Suppressor macrophage (primary cell): ENCODE results near the gene PIEZO1.

Source experiments
- DNase-seq, 4 experiments: peaks; one replicate each; pipeline ENCODE4 v3.0.0-alpha.2; 2020 to 2022

The PIEZO1 gene

DNA sequence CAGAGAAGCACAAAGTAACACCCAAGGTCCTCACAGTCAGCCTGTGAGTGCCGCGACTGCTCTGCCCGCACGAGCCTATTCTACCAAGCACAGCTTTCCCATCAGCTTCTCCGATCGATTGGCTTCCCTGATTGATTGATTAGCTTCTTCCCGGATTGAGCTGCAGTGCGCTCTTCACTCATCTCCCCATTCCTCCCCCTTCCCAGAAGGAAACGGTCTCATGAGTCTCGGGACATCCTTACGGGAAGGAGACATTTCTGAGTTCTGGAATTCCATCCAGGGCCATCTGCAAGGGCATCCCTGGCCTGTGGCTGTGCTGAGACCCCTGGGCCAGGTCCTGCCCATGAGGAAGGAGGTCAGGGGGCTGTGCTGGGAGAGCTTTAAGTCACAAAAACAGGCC, 18.0 kb downstream of the PIEZO1 start:
- no peak for DNase-seq

DNA sequence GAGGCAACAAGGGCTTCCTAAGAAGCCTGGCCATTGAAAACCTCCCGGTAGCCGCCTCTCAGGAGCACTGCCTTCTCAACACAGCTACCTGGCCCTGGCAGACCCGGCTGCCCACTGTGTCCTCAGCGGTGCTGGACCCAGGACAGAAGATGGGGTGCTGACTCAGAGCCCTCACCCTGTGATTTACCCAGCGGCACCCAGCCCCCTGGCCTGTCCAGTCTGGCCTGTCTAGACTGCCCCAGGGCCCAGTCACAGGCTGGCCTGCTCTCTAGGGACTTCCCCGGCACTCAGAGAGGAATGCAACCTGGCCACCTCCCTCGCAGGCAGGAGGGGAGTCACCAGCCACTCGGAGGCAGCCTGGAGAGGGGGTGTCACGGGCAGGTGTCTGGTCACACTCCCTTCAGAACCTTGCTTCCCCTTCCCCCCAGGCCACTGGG, 20.1 kb downstream of the PIEZO1 start:
- DNase-seq, result no peak

DNA sequence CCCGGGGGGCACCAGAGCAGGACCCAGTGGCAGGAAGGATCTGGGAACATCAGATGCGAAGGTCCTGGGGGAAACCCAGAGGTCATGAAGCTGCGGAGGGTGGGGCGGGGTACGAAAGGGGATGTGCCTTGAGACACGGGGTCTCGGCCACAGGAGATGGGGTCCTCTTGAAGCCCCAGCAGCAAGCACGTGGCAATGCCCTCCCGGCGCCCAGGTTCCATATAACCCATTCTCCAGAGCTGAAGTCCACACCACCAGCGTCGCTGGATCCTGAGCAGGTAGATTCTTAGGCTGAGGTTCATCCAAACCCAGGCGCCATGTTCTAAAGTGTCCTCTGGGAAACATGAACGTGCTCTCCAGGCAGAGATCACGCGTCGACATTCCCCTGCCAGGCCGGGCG, 20.9 kb downstream of the PIEZO1 start:
- no peak for DNase-seq

DNA sequence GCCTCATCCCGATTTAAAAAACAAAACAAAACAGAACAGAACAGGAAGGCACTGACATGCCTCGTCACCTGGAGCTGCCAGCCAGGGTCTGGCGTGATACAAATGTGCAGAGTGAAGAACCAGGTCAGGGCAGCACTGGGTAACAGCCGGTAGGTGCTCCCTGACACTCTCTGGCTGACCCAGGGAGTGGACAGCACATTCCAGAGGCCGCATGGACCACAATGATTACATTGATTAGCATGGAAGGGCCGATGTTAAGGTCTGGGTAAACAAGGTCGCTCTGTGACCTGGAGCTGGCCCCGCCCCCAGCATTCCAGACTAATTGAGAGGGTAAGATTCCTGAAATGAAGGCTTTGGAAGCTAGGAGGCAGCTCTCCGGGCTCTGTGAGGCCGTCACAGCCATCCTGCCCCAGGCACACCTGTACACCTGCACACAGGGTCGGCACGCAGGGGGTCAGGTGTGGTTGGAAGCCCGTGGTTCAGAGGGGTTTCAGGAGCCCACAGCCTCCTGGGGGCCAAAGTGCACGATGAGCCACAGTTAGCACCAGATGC, 21.4 kb downstream of the PIEZO1 start:
- no peak for DNase-seq

DNA sequence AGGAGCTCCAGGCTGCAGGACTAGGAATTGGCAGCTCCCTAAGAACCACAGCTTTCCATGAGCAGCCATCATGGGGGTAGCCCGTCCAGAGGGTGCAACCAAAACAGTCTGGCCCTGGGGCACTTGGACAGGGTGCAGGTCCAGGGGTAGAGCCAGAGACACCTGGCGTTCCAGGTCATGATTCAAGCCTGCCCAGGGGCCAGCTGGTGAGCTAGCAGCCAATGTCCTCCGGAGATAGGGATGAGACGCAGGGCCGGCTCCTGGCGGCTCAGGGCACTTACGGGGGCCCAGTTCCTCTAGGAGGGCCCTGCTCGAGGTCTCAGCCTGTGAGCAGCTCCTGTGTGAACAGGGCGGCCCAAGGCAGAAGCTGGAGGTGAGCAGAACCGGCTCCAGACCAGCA, 22.1 kb downstream of the PIEZO1 start:
- DNase-seq, result no peak

DNA sequence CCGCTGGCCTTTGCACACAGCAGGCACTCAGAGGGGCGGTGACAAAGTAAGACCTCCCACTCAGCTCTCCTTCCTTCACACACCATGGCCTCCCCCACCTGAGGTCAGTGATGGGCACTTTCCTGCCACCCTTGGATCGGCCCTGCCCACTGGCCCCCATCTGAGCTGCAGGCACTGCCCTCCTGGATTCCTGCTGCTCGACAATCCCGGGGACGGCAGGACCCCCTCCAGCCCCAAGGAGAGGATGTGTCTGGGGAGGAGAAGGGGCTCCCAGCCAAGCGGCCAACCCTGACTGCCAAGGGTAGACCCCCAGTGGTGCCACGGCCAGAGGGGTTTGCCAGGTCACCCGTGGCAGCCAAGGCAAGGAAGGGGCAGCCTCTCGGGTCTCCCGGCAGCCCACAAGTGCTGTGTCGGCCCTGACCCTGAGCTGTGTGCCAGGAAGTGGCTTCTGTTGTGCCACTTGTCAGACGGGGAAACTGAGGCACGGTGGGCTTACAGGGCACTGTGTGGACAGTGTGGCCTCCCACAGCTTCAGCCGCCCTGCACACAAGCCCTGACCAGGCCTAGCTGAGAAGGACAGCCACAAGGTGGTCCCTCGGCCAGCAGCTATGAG, 22.7 kb downstream of the PIEZO1 start:
- DNase-seq, result no peak

DNA sequence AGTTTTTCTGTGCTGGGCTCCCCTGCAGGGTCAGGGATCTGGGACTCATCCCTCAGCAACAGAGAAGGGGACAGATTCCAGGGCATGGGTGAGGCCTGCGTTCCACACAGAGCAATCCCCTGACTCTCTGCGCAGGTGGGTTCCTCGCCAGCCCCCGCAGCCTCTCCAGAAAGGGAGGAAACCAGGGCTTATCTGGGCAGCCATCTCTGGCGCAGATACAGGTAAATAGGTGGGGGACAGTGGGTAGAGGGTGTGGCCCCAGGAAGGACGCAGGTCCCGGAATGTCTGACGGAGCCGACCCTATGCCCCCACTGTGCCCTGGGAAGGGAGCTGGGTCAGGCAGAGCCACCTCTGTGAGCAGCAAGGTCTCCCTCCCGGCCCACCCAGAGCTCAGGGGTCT, 23.2 kb downstream of the PIEZO1 start:
- DNase-seq, result no peak

DNA sequence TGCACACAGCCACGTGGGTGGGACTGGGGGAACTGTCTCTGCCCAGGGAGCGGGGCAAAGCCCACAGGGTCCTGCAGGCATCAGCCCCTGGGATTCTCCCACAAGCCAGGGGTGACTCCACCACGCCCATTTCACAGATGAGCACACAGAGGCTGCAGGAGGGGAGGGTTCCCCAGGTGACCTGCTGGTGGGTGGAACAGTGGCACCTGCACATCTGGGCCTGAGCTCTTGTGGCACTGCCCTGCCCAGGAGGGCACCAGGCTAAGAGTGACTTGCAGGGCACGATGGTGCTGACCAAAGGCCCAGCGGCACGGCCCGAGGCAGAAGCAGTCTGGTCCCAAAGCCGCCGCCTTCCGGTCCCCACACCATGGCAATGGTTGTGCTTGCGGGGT, 23.9 kb downstream of the PIEZO1 start:
- no peak for DNase-seq

DNA sequence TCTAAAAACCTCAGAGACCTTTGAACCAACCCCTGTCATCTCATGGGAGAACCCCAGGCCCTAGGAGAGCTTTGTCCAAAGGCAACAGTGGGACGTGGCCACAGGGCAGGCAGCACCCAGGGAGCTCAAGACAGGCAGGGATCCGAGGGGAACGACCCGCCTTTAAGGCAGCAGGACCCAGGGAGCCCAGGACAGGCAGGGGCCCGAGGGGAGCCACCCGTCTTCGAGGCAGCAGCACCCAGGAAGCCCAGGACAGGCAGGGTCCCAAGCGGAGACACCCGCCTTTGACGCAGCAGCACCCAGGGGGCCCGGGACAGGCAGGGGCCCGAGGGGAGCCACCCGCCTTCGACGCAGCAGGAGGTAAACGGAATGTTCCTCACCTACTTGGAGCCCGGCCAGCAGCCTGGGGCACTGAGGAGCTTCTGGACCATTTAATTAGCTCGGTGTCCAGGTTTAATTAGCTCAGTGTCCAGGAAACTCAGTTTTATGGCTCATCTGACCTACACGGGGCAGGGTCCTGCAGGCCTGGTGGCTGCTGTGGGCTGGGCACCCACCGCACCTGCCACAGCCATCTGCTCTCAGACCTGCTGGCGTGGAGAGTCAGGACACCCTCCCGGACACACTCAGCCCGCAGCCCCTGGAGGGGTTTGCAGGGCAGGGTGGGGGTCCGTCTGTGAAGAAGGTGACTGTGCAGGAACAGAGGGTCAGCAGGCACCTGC, 24.4 kb downstream of the PIEZO1 start:
- DNase-seq, result no peak

DNA sequence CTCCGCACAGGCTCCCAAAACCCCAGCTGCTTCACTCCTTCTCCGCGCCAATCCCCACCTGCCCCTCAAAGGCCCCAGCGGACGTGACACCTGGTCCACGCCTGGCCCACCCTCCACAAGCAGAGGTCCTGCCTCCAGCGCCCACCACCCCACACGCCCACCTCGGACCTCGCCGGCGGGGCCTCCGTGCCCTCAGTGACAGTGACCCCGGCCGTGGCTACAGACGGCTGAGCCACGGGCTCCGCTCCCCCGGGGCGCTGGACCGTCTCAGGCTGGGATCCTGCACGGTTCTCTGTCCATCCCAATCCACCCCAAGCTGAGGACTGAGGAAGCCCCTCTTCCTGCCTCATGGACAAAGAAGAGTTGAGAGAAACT, 25.1 kb downstream of the PIEZO1 start:
- DNase-seq, result no peak

DNA sequence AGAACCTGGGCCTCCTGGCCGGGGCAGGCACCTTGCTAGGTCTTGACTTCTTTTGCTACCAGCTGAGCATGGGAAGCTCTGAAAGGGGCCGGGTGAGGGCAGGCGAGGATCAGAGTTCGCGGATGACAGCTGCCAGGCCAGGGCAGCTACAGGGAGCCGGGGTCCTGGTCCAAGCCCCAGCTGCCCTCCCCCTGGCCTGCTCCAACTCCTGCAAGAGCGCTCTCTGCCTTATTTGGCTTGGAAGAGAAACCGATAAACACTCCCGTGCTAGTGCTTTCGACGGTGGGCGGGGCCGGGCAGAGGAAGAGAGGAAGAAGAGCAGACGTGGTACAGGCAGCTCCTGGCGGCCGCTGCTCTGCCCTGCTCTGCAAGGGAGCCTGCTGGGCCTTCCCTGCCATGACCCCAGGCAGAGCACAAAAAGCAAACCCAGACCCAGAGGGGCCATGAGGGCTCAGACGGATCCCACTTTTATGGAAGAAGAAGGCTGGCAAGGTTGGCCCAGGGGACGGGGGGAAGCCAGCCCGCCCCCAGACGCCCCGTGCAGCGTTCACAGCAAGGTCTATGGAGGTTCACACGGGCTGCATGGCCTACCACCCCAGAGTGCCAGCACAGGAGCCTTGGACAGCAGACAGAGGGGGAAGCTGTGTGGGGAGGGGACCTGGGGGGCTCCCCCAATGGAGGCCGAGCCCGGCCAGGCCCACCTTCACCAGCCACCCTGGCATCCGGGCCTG, 25.6 kb downstream of the PIEZO1 start:
- peak in 1 of 4 experiments; percentile 51 for DNase-seq

DNA sequence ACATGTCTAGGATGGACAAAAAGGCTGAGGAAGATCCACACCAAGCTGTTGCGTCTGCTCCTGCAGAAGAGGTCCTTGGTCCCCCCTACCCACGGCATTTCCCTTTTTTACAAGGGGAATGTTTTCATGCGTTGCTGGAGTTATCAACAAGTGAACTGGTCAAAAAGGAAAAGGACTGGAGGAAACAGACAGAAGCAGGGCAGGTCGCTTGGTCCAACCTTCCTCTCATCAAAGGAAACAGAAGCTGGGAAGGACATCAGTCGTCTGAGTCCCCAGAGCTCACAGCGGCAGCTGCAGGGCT, 26.1 kb downstream of the PIEZO1 start:
- no peak for DNase-seq

DNA sequence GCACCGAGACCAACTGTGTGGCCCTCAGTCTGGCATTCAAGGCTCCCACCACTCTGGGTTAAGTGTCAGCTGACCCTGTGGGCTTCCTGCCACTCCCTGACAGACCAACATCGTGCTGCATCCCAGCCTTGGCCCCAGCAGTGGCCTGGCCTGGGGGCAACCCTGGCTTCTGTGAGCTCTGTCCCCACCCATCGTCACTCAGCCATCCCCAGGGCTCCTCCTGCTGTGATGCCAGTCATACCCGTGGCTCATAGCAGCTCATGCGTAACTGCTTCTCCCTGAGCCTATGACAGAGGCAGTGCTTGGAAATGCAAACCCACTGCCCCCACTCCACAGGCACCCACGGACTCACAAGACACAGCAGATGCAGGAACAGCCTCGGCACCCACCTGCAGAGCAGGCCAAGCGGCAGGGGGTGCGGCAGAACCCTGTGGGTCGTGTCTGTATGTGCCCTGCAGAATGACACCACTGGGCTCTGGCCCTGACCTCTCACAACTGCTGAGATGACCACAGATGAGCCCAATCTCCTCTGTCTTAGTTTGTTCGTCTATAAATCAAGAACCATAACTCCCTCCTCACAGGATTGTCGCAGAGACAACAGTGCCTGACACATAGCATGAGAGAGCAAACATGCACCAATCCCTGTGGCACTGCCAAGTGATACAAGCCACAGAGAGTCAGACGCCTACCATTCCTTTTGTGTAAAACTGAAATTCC, 26.6 kb downstream of the PIEZO1 start:
- DNase-seq, result peak in 2 of 4 experiments; percentile 16 to 22

DNA sequence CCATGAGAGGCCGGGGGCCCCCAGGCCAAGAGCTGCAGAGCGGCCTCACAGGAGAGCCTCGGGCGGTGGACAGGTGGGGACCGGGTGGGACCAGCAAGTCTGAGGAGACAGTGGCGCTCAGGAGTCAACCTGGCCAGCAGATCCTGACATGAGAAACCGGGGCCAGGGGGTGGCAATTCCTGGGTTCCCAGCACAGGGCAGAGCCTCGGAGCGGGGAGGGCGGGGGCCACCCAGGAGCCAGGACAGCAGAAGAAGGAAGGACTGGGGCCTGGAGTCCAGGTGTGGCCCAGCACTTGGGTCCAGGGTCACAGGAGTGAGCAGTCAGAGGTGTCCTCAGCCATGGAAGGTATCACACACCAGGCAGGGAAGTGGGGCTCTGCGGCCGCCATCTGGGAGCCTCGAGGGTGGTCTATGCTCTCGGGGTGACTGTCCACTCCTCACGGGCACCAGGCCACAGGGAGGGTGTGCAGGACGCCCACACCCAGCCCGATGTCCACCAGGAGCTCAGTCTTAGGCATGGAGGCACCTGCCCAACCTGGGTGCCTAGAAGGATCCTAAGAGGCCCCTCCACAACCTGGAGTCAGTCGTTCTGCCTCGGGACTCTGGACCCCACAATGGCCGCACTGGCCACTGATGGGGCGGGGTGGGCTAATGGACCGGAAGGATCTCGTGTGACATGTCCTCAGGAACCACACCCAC, 29.1 kb downstream of the PIEZO1 start:
- no peak for DNase-seq

DNA sequence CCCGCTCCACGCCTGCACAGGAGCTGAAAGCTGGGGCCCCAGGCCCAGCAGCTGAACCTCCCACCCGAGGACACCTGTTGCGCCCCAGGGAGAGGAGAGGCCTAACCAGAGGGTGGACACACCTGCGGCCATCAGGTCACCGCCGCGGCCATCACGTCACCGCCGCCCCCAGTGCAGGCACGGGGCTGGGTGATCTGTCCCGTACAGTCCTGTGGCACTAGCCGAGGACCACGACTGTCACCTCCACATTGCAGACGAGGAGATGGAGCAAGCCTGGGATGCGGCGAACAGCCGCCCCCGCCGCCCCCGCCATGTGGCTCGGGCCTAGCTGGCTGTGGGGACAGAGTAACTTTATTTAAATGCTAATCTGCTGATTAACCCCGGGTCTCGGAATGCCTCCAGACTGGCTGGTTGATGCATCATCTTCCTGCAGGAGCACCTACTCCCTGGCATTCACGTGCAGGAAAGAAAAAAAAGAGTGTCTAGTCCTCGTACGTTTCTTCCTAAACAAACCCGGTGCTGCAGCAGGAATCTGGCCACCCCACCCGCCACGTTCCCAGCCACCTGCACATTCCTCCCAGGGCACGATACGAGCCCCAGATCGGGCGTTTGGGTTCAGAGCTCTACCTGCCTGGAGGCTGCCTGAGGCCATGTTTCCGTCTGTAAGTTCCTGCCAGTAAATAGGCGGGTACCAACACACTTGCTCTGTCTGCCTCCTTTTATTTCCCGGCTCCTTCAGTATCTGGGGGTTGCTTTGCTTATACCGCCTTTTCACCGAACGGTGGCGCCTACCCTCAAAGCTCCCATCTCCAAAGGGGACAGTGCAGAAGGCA, 29.9 kb downstream of the PIEZO1 start:
- peak in 2 of 4 experiments; percentile 34 to 47 for DNase-seq

DNA sequence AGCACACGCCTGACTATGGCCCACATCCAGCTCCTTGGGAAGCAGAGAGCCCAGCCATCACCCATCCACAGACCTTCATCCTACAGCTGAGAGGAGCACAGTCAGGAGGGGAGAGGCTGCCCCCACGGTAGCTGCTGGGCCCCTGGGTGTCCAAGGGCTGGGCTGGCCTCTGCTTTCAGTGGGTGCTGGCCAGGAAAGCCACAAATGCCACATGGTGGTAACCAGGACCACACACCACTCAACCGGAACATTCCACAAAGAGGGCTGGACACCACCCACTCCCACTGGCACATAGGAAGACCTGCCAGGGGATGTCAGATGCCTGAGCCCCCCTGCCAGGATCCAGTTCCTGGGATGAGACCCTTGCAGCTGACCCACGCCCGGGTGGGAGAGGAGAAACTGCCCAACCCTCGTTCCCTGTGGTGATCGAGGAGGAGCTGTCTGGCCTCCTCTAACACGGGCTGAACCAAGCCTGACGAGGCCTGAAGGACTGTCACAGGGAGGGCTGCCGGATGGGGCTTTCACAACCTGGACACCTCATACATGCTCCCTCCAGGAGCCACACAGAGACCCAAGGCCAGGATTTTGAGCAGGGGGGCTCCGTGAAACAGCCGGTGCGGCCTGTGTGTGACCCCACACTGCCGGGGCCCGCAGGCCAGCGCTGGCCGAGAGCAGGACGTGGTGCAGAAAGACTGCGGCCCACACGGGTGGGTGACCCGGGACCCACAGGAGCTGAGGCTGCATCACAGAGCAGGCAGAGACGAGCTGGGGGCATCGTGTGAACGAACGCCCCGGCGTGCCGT, 30.7 kb downstream of the PIEZO1 start:
- no peak for DNase-seq

DNA sequence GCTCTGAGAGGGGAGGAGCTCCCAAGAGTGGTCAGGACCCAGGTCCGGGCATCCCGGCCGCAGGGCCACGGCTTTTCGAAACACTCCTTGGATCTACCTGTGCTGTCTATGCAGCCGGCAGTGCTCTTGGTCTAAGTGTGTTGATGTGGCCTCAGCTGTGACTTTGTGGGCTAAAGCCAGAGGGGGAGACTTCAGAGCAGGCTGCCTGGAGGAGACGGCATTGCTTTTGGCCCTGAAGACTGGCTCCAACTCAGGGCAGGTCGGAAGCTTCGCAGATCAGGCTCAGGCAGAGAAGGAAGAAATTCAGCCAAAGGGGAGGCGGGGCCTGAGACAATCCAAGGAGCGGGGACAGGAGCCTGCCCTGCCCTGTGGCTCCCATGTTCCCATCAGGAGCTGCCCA, 31.4 kb downstream of the PIEZO1 start:
- no peak for DNase-seq

DNA sequence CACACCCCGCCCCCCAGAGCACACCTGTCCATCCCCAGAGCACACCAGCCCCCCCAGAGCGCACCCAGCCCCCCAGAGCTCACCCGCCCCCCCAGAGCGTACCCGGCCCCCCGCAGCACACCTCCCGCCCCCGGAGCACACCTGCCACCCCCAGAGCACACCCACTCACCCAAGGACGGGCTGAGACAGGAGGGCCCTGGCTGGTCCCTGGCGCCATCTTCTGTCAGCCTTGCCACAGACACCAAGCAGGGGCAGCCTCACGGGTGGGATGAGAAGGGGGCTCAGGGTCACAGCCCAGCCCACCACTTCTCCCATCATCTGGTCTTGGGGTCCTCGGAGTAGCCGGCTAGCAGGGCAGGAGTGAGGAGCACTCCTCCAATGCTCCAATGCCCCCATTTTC, 31.8 kb downstream of the PIEZO1 start:
- no peak for DNase-seq

DNA sequence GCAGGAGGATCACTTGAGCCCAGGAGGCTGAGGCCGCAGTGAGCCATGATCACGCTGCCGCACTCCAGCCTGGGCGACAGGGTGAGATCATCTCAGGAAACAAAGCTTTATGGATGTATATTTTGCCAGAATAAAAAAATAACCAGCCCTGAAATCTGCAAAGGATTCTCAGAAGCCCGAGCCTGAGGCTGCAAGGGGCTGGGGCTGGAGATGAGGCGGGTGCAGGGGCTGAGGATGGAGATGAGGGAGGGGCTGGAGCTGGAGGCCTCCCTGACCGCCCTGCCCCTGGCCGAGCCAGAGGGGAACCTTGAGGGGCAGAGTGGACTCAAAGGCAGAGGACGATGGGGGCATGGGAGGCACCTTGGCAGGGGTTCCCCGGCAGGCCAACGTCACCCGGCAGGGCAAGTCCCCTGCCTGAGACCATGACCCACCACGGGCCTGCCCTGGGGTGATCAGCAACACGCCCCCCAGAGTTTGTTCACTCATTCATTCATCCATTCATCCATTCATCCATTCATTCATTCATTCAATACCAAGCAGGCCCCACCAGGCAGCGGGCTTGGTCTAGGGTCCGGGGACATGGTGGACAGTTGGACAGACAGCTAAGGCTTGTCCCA, 32.5 kb downstream of the PIEZO1 start:
- DNase-seq, result no peak

DNA sequence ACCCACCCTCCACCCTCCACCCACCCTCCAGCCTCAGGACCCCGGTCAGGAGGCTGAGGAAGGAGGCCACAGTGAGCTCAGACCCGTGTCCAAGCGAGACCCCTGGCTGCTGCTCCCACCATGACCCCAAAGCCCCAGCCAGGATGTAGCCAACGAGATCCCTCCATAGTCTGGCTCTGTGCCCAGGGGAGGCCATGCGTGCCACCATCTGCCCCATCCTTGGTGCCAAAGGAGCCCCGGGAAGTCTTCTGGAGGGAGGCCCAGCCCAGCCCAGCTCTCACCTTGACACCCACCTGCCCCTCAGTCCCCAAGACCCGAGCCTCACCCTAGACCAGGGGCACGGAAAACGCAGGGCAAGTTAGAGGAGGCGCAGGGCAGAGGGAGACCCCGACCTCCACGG, 34.2 kb downstream of the PIEZO1 start:
- no peak for DNase-seq
